ENCODE data around the gene ANO1.

- TF ChIP-seq CTCF (conservative IDR thresholded peaks at IDR 0.05) (no peak), ZFX (IDR thresholded peaks at IDR 0.05) (no peak)
Observed at GRCh38 chr11:70034740-70035365, 43.3 kb upstream of the ANO1 start.
